ENCODE results near the gene AFF3. TPM values are rescaled to one million over a fixed set of nuclear protein-coding genes. Genes with fewer than 3 reads are reported as not detected.

The AFF3 gene
- total RNA-seq, 4 donors from 2014 or later = 5.3 to 216 (median 12.5) TPM

- no peaks in the 10 kb centered on the region for H3K9me3 ChIP-seq
- no peaks in the 10 kb centered on the region for H3K36me3 ChIP-seq
- H3K4me3 ChIP-seq = no peak overlapping the region
- no peaks in the 10 kb centered on the region for H3K27me3 ChIP-seq
- no peak for DNase-seq
- TF ChIP-seq CTCF (IDR thresholded peaks at IDR 0.05) = no peak
- no peak for TF ChIP-seq POLR2A (IDR thresholded peaks at IDR 0.05)
- no peaks in the 10 kb centered on the region for H3K4me1 ChIP-seq
- H3K27ac ChIP-seq = no peak overlapping the region
Measured at GRCh38 chr2:99609851-99610381, 532.5 kb downstream of the AFF3 start.

GRCh38 chr2:99608861-99609260 lies 533.5 kb downstream of the AFF3 start:
- Histone ChIP-seq H3K36me3 (no peaks in the 10 kb centered on the region), H3K27ac (no peak overlapping the region), H3K4me3 (no peak overlapping the region), H3K4me1 (no peaks in the 10 kb centered on the region), H3K9me3 (no peaks in the 10 kb centered on the region), H3K27me3 (no peaks in the 10 kb centered on the region)
- TF ChIP-seq POLR2A (IDR thresholded peaks at IDR 0.05) = no peak
- no peak for TF ChIP-seq CTCF (IDR thresholded peaks at IDR 0.05)
- no peak for DNase-seq

- no peak for DNase-seq
- Histone ChIP-seq H3K27me3 (no peaks in the 10 kb centered on the region), H3K9me3 (no peaks in the 10 kb centered on the region), H3K4me3 (no peak overlapping the region), H3K27ac (no peak overlapping the region), H3K4me1 (no peaks in the 10 kb centered on the region), H3K36me3 (no peaks in the 10 kb centered on the region)
- TF ChIP-seq POLR2A (IDR thresholded peaks at IDR 0.05) (no peak), CTCF (IDR thresholded peaks at IDR 0.05) (no peak)
Measured at GRCh38 chr2:99607861-99608491, 534.4 kb downstream of the AFF3 start.

GRCh38 chr2:99607454-99607853 lies 534.9 kb downstream of the AFF3 start:
- Histone ChIP-seq H3K4me3 (no peak overlapping the region), H3K9me3 (no peaks in the 10 kb centered on the region), H3K27ac (peak overlapping the region in 1 of 4 donors; percentile 35), H3K36me3 (no peaks in the 10 kb centered on the region), H3K4me1 (no peaks in the 10 kb centered on the region), H3K27me3 (no peaks in the 10 kb centered on the region)
- no peak for TF ChIP-seq POLR2A (IDR thresholded peaks at IDR 0.05)
- TF ChIP-seq CTCF (IDR thresholded peaks at IDR 0.05) = no peak
- no peak for DNase-seq

- no peaks in the 10 kb centered on the region for H3K36me3 ChIP-seq
- H3K4me1 ChIP-seq = no peaks in the 10 kb centered on the region
- H3K27ac ChIP-seq = no peak overlapping the region
- H3K4me3 ChIP-seq = no peak overlapping the region
- no peak for DNase-seq
- TF ChIP-seq CTCF (IDR thresholded peaks at IDR 0.05) = no peak
- no peak for TF ChIP-seq POLR2A (IDR thresholded peaks at IDR 0.05)
- no peaks in the 10 kb centered on the region for H3K9me3 ChIP-seq
- no peaks in the 10 kb centered on the region for H3K27me3 ChIP-seq
Measured at GRCh38 chr2:99605036-99605435, 537.4 kb downstream of the AFF3 start.
